HepG2 (cell line): Measurements from ENCODE around the gene CPS1. TPM values are rescaled to one million over a fixed set of nuclear protein-coding genes. Genes with fewer than 3 reads are reported as not detected.

Source experiments
- ARHGAP35 ChIP-seq: sonication (generic); formaldehyde crosslinking; IDR thresholded peaks from 2 replicates; pipeline ENCODE4 v1.9.0; 2022; ENCODE audit warnings: mild to moderate bottlenecking, inconsistent platforms, moderate library complexity, missing genetic modification reagents, borderline replicate concordance
- ARID2 ChIP-seq: sonication (generic); formaldehyde crosslinking; IDR thresholded peaks from 2 replicates; pipeline ENCODE4 v1.8.1; 2022; ENCODE audit warnings: mild to moderate bottlenecking, missing genetic modification reagents, borderline replicate concordance
- ARNT ChIP-seq: fragments of 450-650 bp; IDR thresholded peaks from 2 replicates; pipeline ENCODE4 v1.6.1; 2017
- ASH2L ChIP-seq: fragments of 300-600, 200-600 bp; sonication (generic); IDR thresholded peaks from 2 replicates; pipeline ENCODE4 v1.7.0; 2017; ENCODE audit warnings: low read depth, mild to moderate bottlenecking, moderate library complexity, mixed read lengths, low read length; ENCODE audit not compliant: insufficient read length
- KDM5B ChIP-seq: sonication (generic); formaldehyde crosslinking; IDR thresholded peaks from 2 replicates; pipeline ENCODE4 v1.4.0; 2020; ENCODE audit warnings: missing genetic modification reagents, mild to moderate bottlenecking, borderline replicate concordance
- KLF13 ChIP-seq: sonication (generic); formaldehyde crosslinking; IDR thresholded peaks from 2 replicates; pipeline ENCODE4 v1.4.0; 2020; ENCODE audit warnings: mild to moderate bottlenecking, missing genetic modification reagents
- ONECUT2 ChIP-seq: sonication (generic); formaldehyde crosslinking; IDR thresholded peaks from 2 replicates; pipeline ENCODE4 v1.4.0; 2020; ENCODE audit warnings: missing genetic modification reagents
- PPARG ChIP-seq: conservative IDR thresholded peaks from 2 replicates; pipeline ENCODE4 v1.6.1; 2016; ENCODE audit warnings: missing biosample characterization, missing genetic modification reagents
- REPIN1 ChIP-seq: sonication (generic); formaldehyde crosslinking; IDR thresholded peaks from 2 replicates; pipeline ENCODE4 v1.8.0; 2022; ENCODE audit warnings: missing genetic modification reagents, low read depth, mild to moderate bottlenecking, borderline replicate concordance
- RFX3 ChIP-seq: IDR thresholded peaks from 2 replicates; pipeline ENCODE4 v1.6.1; 2016; ENCODE audit warnings: missing biosample characterization, missing genetic modification reagents
- SRF ChIP-seq: IDR thresholded peaks from 2 replicates; pipeline ENCODE4 v1.6.1; 2011; ENCODE audit warnings: mild to moderate bottlenecking, low read depth, low read length, moderate library complexity
- ZBTB38 ChIP-seq: sonication (generic); formaldehyde crosslinking; IDR thresholded peaks from 2 replicates; pipeline ENCODE4 v1.5.1; 2020; ENCODE audit warnings: mild to moderate bottlenecking, missing genetic modification reagents
- ZBTB8A ChIP-seq: sonication (generic); formaldehyde crosslinking; IDR thresholded peaks from 2 replicates; pipeline ENCODE4 v1.4.0; 2020; ENCODE audit warnings: mild to moderate bottlenecking, low read depth, missing genetic modification reagents, borderline replicate concordance
- ZNF557 ChIP-seq: sonication (generic); formaldehyde crosslinking; IDR thresholded peaks from 2 replicates; pipeline ENCODE4 v1.4.0; 2020; ENCODE audit warnings: missing genetic modification reagents
- ZNF570 ChIP-seq: sonication (generic); formaldehyde crosslinking; IDR thresholded peaks from 2 replicates; pipeline ENCODE4 v1.4.0; 2020; ENCODE audit warnings: mild to moderate bottlenecking, missing genetic modification reagents, borderline replicate concordance
- ZNF891 ChIP-seq: sonication (generic); formaldehyde crosslinking; IDR thresholded peaks from 2 replicates; pipeline ENCODE4 v1.5.0; 2020; ENCODE audit warnings: mild to moderate bottlenecking, missing genetic modification reagents
- ZSCAN25 ChIP-seq: sonication (generic); formaldehyde crosslinking; IDR thresholded peaks from 2 replicates; pipeline ENCODE4 v1.8.0; 2022; ENCODE audit warnings: mild to moderate bottlenecking, missing genetic modification reagents
- polyA plus RNA-seq, 8 experiments: library from polyadenylated mRNA; depleted of rRNA in 3 of 8; stranded (reverse) in 7 of 8; unstranded in 1 of 8; fragments of >200 nt; fragmentation: Illumina TruSeq in 4 of 8; extraction: Trizol in 4 of 8; gene quantifications; 2 replicates each; pipeline versions ENCODE4 v1.2.1 to v1.2.3, GENCODE V29; 2011 to 2016; ENCODE audit warnings: low read depth in 4 of 8, missing spikeins in 1 of 8, mixed read lengths in 1 of 8; ENCODE audit not compliant: insufficient read depth in 1 of 8
- total RNA-seq, 5 experiments: library from RNA; depleted of rRNA; stranded (reverse); fragments of >200 nt; fragmentation: Illumina TruSeq; extraction: Trizol; gene quantifications; 2 replicates each; pipeline ENCODE4 v1.2.3, GENCODE V29; 2016; ENCODE audit warnings: low read depth in 1 of 5
- TF ChIP-seq, protein P1 (sequence below): sonication (generic); formaldehyde crosslinking; IDR thresholded peaks from 2 replicates; pipeline ENCODE4 v1.5.0; 2020; ENCODE audit warnings: missing genetic modification reagents
- TF ChIP-seq, protein P2 (sequence below): sonication (generic); formaldehyde crosslinking; IDR thresholded peaks from 2 replicates; pipeline ENCODE4 v1.4.0; 2020; ENCODE audit warnings: missing genetic modification reagents
- TF ChIP-seq, protein P3 (sequence below): sonication (generic); formaldehyde crosslinking; IDR thresholded peaks from 2 replicates; pipeline ENCODE4 v1.5.0; 2020; ENCODE audit warnings: missing genetic modification reagents
- TF ChIP-seq, protein P4 (sequence below): sonication (generic); formaldehyde crosslinking; conservative IDR thresholded peaks from 2 replicates; pipeline ENCODE4 v1.8.0; 2022; ENCODE audit warnings: mild to moderate bottlenecking, moderate library complexity, missing genetic modification reagents
- TF ChIP-seq, protein P5 (sequence below), 2 experiments: fragments of 450-650 bp in 1 of 2; sonication (generic) in 1 of 2; formaldehyde crosslinking; IDR thresholded peaks; 2 replicates each; pipeline versions ENCODE4 v1.5.0 to v1.8.0; 2020 to 2022; ENCODE audit warnings: mild to moderate bottlenecking in 1 of 2, missing genetic modification reagents in 1 of 2

Gene CPS1
- total and polyA plus RNA-seq, 2 of the 13 experiments (the other 11 are each of a cell fraction or from before 2014, with no cell fraction given), result 24.4 to 51.7 TPM

DNA sequence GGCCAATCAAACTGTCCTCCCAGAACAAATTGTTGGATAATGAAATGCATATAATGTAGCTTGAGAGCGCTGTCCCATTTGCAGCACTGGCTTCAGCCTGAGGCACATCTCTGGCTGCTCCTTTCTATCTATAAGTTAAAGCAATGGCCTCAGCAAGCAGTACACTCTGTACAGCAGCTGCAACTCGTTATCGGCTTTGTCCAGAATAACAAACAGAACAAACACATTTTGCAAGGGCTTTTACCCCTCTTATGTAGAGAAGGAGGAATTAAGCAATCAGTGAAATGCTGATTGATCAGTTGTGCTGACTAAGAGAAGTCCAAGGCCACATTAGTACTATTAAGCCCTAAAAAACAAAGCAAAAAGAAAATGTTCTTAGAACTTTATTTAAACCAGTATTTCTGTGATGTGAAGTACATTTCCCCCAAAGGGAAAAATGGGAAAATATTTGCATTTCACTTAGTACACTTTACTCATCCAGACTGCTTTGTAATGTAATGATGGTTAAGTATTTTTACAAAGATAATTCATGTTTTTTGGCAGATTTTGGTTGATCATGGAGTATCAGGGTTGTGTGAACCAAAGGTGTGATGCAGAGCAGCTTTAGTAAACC lies 15.0 kb upstream of the CPS1 start (continued):
- TF ChIP-seq, protein P1, sequence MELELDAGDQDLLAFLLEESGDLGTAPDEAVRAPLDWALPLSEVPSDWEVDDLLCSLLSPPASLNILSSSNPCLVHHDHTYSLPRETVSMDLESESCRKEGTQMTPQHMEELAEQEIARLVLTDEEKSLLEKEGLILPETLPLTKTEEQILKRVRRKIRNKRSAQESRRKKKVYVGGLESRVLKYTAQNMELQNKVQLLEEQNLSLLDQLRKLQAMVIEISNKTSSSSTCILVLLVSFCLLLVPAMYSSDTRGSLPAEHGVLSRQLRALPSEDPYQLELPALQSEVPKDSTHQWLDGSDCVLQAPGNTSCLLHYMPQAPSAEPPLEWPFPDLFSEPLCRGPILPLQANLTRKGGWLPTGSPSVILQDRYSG (CRISPR knock-in tag), result no peak
- TF ChIP-seq ZBTB38 (no peak), KDM5B (CRISPR knock-in tag) (no peak), ARID2 (CRISPR knock-in tag) (peak; percentile 85; the same call in 1 of the 2 replicates), RFX3 (CRISPR knock-in tag) (no peak), ONECUT2 (peak; percentile 88), PPARG (CRISPR knock-in tag) (peak; percentile 89), ARHGAP35 (no peak), ZBTB8A (CRISPR knock-in tag) (no peak), ZNF891 (CRISPR knock-in tag) (no peak), ZNF570 (CRISPR knock-in tag) (no peak), ASH2L (peak; percentile 79), KLF13 (CRISPR knock-in tag) (no peak), SRF (peak; percentile 14; the same call in 1 of the 2 replicates), ZNF557 (CRISPR knock-in tag) (peak; percentile 54; the same call in 1 of the 2 replicates), REPIN1 (peak; percentile 79), ARNT (no peak), ZSCAN25 (CRISPR knock-in tag) (no peak)
- TF ChIP-seq, protein P2, sequence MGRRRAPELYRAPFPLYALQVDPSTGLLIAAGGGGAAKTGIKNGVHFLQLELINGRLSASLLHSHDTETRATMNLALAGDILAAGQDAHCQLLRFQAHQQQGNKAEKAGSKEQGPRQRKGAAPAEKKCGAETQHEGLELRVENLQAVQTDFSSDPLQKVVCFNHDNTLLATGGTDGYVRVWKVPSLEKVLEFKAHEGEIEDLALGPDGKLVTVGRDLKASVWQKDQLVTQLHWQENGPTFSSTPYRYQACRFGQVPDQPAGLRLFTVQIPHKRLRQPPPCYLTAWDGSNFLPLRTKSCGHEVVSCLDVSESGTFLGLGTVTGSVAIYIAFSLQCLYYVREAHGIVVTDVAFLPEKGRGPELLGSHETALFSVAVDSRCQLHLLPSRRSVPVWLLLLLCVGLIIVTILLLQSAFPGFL (CRISPR knock-in tag), result no peak
- TF ChIP-seq, protein P3, sequence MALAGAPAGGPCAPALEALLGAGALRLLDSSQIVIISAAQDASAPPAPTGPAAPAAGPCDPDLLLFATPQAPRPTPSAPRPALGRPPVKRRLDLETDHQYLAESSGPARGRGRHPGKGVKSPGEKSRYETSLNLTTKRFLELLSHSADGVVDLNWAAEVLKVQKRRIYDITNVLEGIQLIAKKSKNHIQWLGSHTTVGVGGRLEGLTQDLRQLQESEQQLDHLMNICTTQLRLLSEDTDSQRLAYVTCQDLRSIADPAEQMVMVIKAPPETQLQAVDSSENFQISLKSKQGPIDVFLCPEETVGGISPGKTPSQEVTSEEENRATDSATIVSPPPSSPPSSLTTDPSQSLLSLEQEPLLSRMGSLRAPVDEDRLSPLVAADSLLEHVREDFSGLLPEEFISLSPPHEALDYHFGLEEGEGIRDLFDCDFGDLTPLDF, result peak; percentile 56; the same call in 1 of the 2 replicates
- TF ChIP-seq, protein P4, sequence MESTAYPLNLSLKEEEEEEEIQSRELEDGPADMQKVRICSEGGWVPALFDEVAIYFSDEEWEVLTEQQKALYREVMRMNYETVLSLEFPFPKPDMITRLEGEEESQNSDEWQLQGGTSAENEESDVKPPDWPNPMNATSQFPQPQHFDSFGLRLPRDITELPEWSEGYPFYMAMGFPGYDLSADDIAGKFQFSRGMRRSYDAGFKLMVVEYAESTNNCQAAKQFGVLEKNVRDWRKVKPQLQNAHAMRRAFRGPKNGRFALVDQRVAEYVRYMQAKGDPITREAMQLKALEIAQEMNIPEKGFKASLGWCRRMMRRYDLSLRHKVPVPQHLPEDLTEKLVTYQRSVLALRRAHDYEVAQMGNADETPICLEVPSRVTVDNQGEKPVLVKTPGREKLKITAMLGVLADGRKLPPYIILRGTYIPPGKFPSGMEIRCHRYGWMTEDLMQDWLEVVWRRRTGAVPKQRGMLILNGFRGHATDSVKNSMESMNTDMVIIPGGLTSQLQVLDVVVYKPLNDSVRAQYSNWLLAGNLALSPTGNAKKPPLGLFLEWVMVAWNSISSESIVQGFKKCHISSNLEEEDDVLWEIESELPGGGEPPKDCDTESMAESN (CRISPR knock-in tag), result peak; percentile 81
- TF ChIP-seq, protein P5, sequence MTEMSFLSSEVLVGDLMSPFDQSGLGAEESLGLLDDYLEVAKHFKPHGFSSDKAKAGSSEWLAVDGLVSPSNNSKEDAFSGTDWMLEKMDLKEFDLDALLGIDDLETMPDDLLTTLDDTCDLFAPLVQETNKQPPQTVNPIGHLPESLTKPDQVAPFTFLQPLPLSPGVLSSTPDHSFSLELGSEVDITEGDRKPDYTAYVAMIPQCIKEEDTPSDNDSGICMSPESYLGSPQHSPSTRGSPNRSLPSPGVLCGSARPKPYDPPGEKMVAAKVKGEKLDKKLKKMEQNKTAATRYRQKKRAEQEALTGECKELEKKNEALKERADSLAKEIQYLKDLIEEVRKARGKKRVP (CRISPR knock-in tag; IDR thresholded peaks at IDR 0.05), result peak in 1 of 2 experiments; percentile 87; a peak in 2 of 4 replicates
